ENCODE results near the gene ENOX2. TPM values are rescaled to one million over a fixed set of nuclear protein-coding genes. Genes with fewer than 3 reads are reported as not detected.
"Not testable (repeated sequence)": the region's sequence is repeated elsewhere in the genome, so short reads cannot be mapped to it uniquely, and the experiment has no call there.

The ENOX2 gene
- total RNA-seq, 1 experiment from 2014 or later: 15.0 TPM

DNA sequence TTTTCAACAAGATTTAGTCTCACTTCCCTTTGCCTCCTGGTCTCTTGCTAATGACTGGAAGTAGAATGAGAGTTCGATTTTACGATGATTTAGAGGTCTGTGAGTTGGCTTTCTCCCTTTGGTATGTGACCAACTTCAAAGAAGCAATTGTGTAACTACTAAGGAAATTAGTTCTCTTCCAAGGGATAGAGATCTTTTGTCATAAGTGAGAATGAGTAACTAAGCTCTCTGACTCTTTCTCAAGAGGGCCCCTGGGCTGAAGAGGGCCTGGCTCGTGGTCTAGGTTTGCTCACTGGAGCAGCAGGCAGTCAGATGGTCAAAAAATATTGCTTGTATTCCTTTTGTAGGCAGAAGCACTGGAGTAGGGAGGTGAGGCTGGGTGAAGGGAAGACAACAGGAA is 176.3 kb downstream of the ENOX2 start:
- DNase-seq: no peak
- no peaks in the 10 kb centered on the region for H3K36me3 ChIP-seq
- no peaks in the 10 kb centered on the region for H3K27me3 ChIP-seq
- H3K27ac ChIP-seq: no peak overlapping the region
- H3K4me3 ChIP-seq: no peak overlapping the region
- no peaks in the 10 kb centered on the region for H3K9me3 ChIP-seq (replicated peaks)
- no peaks in the 10 kb centered on the region; the same call in 1 of the 2 replicates for H3K4me1 ChIP-seq

GRCh38 chrX:130725519-130725918 is 177.5 kb downstream of the ENOX2 start:
- no peak overlapping the region for H3K4me3 ChIP-seq
- DNase-seq: no peak
- no peaks in the 10 kb centered on the region for H3K36me3 ChIP-seq
- H3K4me1 ChIP-seq: no peaks in the 10 kb centered on the region; the same call in 1 of the 2 replicates
- H3K27me3 ChIP-seq: no peaks in the 10 kb centered on the region
- no peaks in the 10 kb centered on the region for H3K9me3 ChIP-seq (replicated peaks)
- H3K27ac ChIP-seq: no peak overlapping the region

- Histone ChIP-seq H3K4me1 (no peaks in the 10 kb centered on the region; the same call in 1 of the 2 replicates), H3K36me3 (no peaks in the 10 kb centered on the region), H3K27me3 (no peaks in the 10 kb centered on the region), H3K9me3 (replicated peaks) (no peaks in the 10 kb centered on the region), H3K4me3 (no peak overlapping the region), H3K27ac (no peak overlapping the region)
- no peak for DNase-seq
Measured at GRCh38 chrX:130719413-130719812, 183.6 kb downstream of the ENOX2 start.

- Histone ChIP-seq H3K4me1 (no peaks in the 10 kb centered on the region; the same call in 1 of the 2 replicates), H3K4me3 (no peak overlapping the region), H3K9me3 (replicated peaks) (no peaks in the 10 kb centered on the region), H3K27ac (no peak overlapping the region), H3K27me3 (no peaks in the 10 kb centered on the region), H3K36me3 (no peaks in the 10 kb centered on the region)
- DNase-seq: no peak
Measured at GRCh38 chrX:130718137-130718536, 184.9 kb downstream of the ENOX2 start.

DNA sequence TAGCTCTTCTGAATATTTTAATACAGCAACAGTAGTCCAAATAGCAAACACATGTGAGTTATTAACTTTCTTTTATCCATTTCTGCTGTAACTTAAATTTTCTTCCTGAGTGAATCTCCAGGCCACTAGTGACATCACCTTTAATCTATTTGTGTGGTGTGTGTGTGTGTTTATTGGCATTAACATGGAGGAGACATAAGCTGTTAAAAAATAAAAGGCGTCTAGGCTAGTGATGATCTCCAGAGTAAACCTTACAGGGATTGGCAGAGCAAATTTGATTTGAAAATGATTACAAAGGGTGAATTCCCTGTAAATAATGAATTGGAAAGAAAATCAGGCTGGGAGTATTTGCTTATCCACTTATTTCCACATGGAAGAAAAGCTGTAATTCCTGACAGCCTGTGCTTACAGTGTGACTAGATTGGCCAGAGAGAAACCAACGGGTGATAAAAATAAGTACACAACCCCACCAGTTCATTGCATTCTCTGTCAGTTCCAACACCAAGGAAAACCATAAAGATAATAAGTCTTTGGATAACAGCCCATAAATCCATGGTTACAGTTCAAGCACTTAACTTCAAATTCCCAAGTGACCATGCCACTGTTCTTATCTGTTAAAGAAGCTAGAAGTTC is 186.1 kb downstream of the ENOX2 start:
- DNase-seq: no peak
- H3K4me1 ChIP-seq: no peaks in the 10 kb centered on the region

DNA sequence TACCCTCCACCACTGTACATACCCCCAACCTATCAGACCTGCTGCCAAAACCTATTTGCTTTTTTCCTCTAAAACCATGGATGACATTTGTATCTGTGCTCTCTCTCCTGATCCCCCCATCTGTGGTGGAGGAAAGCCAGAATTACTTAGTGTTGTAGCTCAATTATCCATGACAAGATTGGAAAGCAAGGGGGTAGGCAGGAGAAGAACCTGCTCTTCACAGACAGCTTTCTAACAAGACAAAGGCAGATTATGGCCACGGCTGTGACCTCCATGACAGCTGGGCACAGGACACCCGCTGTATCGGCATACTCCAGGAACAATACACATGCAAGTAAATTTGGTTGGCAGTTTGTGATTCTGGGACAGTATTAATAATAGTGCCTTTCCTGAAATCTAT is 186.7 kb downstream of the ENOX2 start:
- Histone ChIP-seq H3K27ac (no peak overlapping the region), H3K4me3 (no peak overlapping the region), H3K27me3 (no peaks in the 10 kb centered on the region), H3K36me3 (no peaks in the 10 kb centered on the region), H3K4me1 (no peaks in the 10 kb centered on the region), H3K9me3 (replicated peaks) (no peaks in the 10 kb centered on the region)
- peak in 1 of 2 experiments; percentile 5 for DNase-seq

More for the DNA sequence above, 186.1 kb downstream of the ENOX2 start:
- H3K9me3 ChIP-seq (replicated peaks): no peaks in the 10 kb centered on the region
- no peaks in the 10 kb centered on the region for H3K36me3 ChIP-seq
- H3K27ac ChIP-seq: no peak overlapping the region
- no peaks in the 10 kb centered on the region for H3K27me3 ChIP-seq
- no peak overlapping the region for H3K4me3 ChIP-seq

- H3K9me3 ChIP-seq (replicated peaks): no peaks in the 10 kb centered on the region
- no peak for DNase-seq
- H3K4me3 ChIP-seq: no peak overlapping the region
- H3K36me3 ChIP-seq: no peaks in the 10 kb centered on the region
- H3K27me3 ChIP-seq: no peaks in the 10 kb centered on the region
- no peaks in the 10 kb centered on the region for H3K4me1 ChIP-seq
- H3K27ac ChIP-seq: no peak overlapping the region
Measured at GRCh38 chrX:130715299-130715698, 187.7 kb downstream of the ENOX2 start.

- Histone ChIP-seq H3K4me1 (no peaks in the 10 kb centered on the region), H3K27me3 (no peaks in the 10 kb centered on the region), H3K27ac (no peak overlapping the region), H3K9me3 (replicated peaks) (no peaks in the 10 kb centered on the region), H3K4me3 (no peak overlapping the region), H3K36me3 (no peaks in the 10 kb centered on the region)
- no peak for DNase-seq
Measured at GRCh38 chrX:130714665-130715064, 188.3 kb downstream of the ENOX2 start.

GRCh38 chrX:130714135-130714534 is 188.9 kb downstream of the ENOX2 start:
- Histone ChIP-seq H3K27ac (no peak overlapping the region), H3K36me3 (no peaks in the 10 kb centered on the region), H3K27me3 (no peaks in the 10 kb centered on the region), H3K9me3 (replicated peaks) (no peaks in the 10 kb centered on the region), H3K4me3 (no peak overlapping the region), H3K4me1 (no peaks in the 10 kb centered on the region)
- DNase-seq: no peak

- H3K4me1 ChIP-seq; DNase-seq; H3K9me3 ChIP-seq (replicated peaks); H3K4me3 ChIP-seq; H3K27me3 ChIP-seq; H3K27ac ChIP-seq; H3K36me3 ChIP-seq: not testable (repeated sequence)
Measured at GRCh38 chrX:130709178-130709577, 193.8 kb downstream of the ENOX2 start.

DNA sequence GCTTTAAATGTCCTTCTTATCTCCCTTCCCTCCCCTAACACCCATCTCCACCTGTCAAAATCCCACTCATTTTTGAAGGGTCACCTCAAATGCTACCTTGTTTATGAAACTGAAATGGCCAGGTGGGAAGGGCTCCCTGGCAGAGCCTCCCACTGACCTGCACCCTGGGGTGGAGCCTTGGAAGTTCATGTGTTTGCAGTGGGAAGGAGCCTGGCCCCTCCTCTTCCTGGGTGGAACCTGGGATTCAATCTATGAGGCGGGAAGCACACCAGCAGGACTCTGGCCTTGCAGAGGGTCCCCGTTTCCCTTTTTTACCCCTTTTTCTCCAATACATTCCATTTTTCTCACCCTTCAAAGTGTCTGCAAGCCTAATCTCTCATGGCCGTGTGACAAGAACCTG is 197.4 kb downstream of the ENOX2 start:
- Histone ChIP-seq H3K27ac (no peak overlapping the region), H3K27me3 (no peaks in the 10 kb centered on the region), H3K36me3 (no peaks in the 10 kb centered on the region), H3K9me3 (replicated peaks) (no peaks in the 10 kb centered on the region), H3K4me3 (no peak overlapping the region), H3K4me1 (peaks cover 10% of the 10 kb centered on the region; the same call in 1 of the 2 replicates)
- no peak for DNase-seq

GRCh38 chrX:130704053-130705038 is 198.7 kb downstream of the ENOX2 start:
- Histone ChIP-seq H3K27ac (no peak overlapping the region), H3K9me3 (replicated peaks) (no peaks in the 10 kb centered on the region), H3K27me3 (no peaks in the 10 kb centered on the region), H3K4me3 (no peak overlapping the region), H3K4me1 (peaks cover 20% of the 10 kb centered on the region), H3K36me3 (no peaks in the 10 kb centered on the region)
- no peak for DNase-seq

DNA sequence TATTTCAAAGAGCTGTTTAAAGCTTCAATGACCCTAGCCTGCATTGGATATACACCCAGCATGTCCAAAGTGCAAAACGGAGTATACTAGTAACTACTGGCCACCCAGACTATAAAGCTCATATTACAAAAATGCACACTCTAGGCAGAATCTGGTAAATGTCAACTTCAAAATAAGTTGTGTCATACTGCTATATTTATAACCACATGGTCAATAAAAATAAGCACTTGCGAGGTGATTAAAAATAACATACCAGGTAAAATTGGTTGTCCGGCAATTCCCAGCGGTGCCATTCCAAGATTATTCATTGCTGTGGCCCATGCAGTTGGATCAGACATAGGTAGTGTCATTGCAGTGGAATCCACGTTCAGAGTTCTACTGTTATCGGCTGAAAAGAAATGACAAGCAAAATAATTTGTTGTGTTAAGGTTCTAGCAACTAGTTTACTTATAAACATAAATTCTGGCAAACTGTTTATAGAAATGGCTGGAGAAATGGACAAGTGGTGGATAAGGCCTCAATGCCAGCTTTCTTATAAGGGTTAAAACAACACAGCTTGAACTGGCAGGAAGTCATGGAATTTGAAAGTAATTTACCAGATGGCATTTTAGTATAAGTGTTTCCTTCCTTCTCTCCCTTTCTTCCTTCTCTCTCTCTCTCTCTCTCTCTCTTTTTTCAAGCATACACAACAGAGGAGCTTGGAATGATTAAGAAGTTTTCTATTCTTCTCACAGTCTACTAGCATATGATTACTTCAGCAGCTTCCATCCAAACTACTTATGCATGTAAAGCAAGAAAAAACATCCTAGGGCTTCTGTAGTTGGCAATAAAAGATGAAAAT is 199.9 kb downstream of the ENOX2 start:
- H3K9me3 ChIP-seq (replicated peaks): no peaks in the 10 kb centered on the region
- no peaks in the 10 kb centered on the region for H3K27me3 ChIP-seq
- no peaks in the 10 kb centered on the region for H3K36me3 ChIP-seq
- no peak overlapping the region for H3K27ac ChIP-seq
- no peak overlapping the region for H3K4me3 ChIP-seq
- peaks cover 26% of the 10 kb centered on the region for H3K4me1 ChIP-seq
- no peak for DNase-seq

GRCh38 chrX:130700629-130701028 is 202.4 kb downstream of the ENOX2 start:
- H3K4me3 ChIP-seq: no peak overlapping the region
- H3K9me3 ChIP-seq (replicated peaks): no peaks in the 10 kb centered on the region
- no peak for DNase-seq
- H3K27me3 ChIP-seq: no peaks in the 10 kb centered on the region
- H3K4me1 ChIP-seq: peaks cover 26% of the 10 kb centered on the region
- peak overlapping the region; percentile 98 for H3K27ac ChIP-seq
- H3K36me3 ChIP-seq: no peaks in the 10 kb centered on the region
